LNCAP (cell line): ENCODE measurements around the gene DAW1.

Experiments
- CTCF ChIP-seq: fragments of 450-650 bp; IDR thresholded peaks from 2 replicates; pipeline ENCODE4 v1.5.1; 2017; ENCODE audit warnings: mild to moderate bottlenecking

The DAW1 gene

GRCh38 chr2:227971619-227972230 is 100.3 kb downstream of the DAW1 start:
- no peak for TF ChIP-seq CTCF

DNA sequence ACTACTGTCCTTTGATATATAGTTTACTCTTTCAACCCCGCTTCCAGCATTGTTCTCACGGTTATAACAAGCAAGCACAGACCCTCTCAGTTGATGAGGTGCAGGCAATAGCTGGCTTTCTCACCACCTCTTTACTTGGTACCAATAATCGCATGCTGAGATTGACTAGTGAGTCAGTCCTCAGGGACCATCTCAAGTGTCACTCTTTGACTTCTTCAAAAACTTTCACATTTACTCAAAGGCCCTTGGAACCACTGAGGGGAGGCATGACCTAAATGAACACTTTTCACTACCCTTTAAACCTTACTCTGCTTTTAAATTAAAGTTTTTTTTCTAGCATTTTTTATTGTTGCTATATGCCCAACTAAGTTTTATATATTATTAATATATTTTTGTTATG is 101.8 kb downstream of the DAW1 start:
- TF ChIP-seq CTCF = no peak
